ENCODE data around the gene KIAA1671.

KIAA1671 gene

DNA sequence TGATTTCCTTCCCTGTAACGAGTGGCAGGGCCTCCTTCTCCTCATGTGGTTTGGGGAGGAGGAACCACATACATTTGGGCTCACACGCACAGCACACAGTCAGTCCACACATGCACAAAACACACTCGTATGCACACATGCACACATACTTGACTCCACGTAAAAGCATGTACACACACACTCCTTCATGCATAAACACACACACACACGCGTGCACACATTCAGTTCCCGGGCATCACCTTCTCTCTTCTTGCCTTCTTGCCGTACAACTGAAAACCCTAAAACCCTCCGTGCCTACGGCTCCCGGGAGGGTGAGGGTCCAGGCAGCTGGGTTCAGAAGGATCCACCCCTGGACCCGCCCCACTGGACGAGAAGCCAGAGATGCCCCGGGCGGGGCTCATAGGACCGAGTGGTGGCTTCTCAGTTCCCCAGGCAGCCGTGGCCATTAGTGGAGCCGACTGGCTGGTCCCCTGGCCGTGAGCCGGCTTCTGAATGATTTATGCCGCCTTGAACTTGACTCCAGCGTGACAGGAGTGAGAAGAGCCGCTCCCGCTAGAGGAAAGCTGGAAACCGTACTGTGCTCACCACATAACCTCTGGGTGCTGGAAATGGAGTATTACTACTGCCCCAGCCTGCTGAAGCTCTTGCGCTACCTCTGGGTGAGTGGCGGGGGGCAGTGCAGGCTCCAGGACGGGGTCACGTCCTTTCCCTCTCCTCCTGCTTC lies 117.4 kb downstream of the KIAA1671 start:
- DNase-seq: no peak

GRCh38 chr22:25070956-25071355 lies 118.4 kb downstream of the KIAA1671 start:
- no peak for DNase-seq

DNA sequence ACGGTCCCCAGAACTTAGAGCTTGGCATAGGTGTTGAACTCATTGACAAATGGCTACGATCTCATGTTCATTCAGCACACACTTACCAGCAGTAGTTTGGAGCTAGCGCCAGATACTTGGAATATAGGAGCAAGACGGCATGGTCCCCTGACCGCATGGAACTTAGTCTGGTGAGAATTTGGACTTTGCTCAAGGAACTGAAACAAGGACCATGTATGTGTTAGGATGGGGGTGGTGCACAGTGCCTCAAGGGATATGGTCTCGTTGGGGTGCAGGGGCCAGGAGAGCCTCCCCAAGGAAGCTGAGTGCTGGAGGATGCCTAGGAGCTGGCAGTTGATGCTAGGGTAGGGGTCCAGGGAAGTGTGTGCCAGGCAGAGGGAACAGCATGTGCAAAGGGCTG lies 119.2 kb downstream of the KIAA1671 start:
- no peak for DNase-seq

GRCh38 chr22:25072406-25072805 lies 119.9 kb downstream of the KIAA1671 start:
- no peak for DNase-seq

GRCh38 chr22:25076336-25076735 lies 123.8 kb downstream of the KIAA1671 start:
- no peak for DNase-seq

DNA sequence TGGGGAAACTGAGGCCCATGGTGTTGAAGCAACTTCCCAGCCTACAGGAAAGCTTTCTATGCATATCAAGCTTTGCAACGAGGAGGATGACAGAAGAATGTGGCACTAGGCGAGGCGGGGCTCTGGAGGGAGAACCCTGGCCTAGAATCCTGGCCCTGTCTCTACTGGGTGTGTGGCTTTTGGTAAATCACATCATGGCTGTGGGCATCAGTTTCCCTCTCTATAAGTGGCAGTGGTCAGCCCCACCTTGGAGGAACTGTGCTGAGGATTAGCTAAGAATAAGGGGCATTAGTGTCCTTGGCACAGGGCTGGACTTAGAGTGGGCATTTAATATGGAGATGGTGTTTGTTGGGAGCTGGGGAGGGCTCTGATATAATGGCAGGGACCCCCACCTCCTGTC lies 124.5 kb downstream of the KIAA1671 start:
- DNase-seq: no peak

DNA sequence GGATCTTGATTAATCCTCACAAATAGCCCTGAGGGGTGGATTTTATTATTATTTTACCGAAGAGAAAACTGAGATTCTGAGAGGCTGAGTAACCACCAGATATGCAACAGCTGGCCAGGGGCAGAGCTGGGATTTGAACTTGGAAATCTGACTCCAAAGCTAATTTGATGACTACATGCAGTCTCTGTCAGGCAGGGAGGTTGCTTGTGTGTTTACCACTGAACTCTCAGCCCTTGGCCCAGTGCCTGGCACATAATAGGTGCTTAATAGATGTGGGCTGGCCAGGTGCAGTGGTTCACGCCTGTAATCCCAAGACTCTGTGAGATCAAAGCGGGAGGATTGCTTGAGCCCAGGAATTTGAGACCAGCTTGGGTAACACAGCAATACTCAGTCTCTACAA lies 125.4 kb downstream of the KIAA1671 start:
- DNase-seq: peak in 1 of 2 experiments; percentile 28

GRCh38 chr22:25078591-25078990 lies 126.1 kb downstream of the KIAA1671 start:
- DNase-seq: no peak

GRCh38 chr22:25080855-25081254 lies 128.3 kb downstream of the KIAA1671 start:
- DNase-seq: no peak

DNA sequence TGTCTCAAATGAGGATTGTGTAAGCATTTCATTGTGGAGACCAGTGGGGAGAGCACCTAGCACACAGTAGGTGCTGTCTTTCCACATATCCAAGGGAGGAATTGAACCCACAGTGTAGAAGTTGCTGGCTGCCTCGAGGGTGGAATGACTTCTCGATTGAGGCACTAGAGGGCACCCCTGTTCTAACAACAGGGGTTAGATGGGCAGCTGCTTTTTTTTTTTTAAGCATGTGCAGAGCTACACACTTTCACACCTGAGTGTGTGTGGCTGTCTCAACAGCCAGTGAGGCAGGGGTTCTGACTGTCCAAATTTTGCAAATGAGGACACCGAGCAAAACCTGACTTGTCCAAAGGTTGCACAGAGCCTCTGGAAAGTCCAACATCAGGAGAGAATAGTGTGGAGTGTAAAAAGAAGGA lies 128.9 kb downstream of the KIAA1671 start:
- DNase-seq: peak in 1 of 2 experiments; percentile 26

DNA sequence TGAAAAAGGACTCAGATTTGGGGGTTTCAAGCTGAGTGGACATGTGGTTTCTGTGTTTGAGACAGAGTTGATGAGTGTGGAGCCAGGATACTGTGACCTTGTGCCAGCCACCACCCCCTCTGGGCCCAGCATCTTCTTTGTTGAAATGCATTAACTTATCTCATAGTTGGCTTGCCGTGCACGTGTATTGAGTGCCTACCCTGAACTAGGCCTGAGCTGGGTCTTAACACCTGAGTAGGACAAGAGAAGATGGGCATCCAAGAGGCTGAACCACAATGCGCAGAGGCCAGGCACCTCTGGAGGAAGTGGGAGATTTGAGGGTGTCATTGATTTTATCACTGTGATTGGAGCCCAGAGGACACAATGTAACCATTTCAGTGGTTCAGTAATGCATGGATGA lies 129.6 kb downstream of the KIAA1671 start:
- no peak for DNase-seq

GRCh38 chr22:25083056-25083806 lies 130.7 kb downstream of the KIAA1671 start:
- DNase-seq: no peak

GRCh38 chr22:25083807-25084200 lies 131.3 kb downstream of the KIAA1671 start:
- DNase-seq: peak; percentile 24 to 63

GRCh38 chr22:25084405-25085107 lies 132.0 kb downstream of the KIAA1671 start:
- DNase-seq: no peak

DNA sequence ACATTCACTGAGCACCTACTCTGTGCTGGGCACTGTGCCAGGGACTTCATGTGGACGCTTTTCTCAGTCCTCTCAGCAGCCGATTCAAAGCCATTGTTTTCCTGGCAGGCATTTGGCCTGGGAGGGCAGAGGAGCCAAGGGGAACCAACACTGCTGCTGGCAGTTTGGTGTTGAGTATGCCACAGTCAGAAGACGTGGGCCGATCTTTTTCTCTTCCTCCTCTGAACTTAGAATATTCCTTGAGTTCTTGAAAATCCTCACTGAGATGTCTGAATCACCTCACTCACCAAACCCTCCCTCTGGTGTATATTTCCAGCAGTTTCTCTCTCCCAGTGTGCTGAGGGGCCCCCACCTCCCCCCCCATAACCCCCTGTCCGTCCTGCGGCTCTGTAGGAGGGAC lies 132.6 kb downstream of the KIAA1671 start:
- no peak for DNase-seq

GRCh38 chr22:25085930-25086901 lies 133.7 kb downstream of the KIAA1671 start:
- DNase-seq: no peak

GRCh38 chr22:25086902-25087282 lies 134.4 kb downstream of the KIAA1671 start:
- no peak for DNase-seq

DNA sequence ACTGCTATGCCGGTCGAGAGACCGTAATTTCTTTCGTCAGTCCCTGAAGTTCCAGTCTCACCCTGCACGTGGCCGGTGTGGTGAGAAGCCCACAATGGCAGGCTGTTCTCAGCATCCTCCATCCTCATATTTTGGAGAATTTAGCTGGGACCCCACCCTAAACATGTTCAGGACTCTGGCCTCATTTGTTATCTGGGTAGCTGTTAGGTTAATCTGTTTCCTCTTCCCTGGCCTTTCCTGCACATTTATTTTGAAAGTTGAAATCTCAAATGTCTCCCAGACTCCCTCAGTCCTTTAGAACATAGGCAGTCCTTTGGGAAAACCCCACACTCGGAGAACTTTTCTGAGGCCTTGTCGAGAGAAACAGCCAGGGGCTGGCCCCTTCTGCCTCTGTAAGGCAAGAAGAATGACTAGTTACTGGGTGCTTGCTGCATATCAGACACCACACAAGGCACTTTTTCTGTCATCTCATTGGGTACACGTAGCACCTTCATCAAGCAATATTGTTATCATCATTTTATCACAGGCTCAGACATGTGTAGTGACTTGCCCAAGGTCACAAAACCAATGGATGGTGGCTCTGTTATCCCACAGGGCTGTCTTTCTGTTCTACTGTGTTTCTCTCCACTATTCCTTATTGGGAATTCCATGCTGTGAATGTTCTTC lies 137.8 kb downstream of the KIAA1671 start:
- DNase-seq: no peak

DNA sequence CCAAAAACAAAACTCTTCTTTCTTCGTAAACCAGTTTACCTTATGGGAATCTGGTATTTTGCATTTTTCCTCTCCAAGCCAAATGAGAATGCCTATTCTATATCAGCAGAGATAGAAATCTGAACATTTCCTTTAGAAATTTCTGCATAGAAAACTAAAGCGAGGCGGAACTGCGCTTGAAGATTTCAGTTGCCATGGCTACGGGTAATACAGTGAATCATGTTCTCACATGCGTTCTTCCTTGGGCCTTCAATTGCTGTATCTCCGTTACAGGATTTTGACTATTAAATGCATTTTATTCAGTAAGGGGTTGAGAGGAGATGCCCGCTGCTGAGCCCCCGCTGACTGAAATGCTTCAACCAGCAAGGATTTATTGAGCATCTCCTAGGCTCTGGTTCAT lies 138.9 kb downstream of the KIAA1671 start:
- no peak for DNase-seq

DNA sequence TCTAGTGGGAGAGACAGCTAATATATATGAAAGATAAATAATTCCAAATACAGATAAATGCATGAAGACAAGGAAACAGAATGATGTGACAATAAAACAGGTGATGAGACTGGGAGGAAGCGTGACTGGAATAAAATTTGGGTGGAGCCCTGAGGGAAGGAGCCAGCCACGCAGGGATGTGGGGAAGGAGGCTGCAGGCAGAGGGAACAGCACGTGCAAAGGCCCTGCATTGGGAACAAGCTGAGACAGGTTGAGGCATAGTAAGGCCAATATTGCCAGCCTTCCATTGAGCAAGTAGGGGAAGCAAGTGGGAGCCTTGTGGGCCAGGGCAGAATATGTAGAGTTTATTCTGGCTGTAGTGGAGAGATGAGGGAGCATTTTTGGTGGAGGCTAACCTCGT lies 139.6 kb downstream of the KIAA1671 start:
- no peak for DNase-seq

GRCh38 chr22:25094579-25094978 lies 142.1 kb downstream of the KIAA1671 start:
- no peak for DNase-seq

DNA sequence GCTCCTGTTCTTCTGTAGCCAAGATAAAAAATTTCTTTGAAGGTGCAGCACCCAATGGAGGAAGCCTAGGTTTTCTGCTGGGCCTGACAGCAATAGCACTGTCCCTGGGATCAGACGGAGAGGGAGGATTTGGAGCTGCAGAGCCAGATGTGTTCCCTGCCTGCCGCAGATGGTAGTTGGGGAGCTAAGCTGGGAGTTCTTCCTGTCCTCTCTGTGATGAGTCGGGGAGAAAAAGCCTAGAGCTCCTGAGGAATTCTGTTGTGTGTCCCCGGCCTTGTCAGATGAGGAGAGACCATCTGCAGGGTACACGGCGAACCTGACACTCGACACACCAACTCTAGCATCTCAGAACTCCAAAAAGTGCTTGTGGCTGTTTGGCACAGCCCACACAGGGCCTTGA lies 143.4 kb downstream of the KIAA1671 start:
- no peak for DNase-seq

All from NCI-H2081 (cell line).